Endometrial microvascular endothelial cells (primary cell): Measurements from ENCODE around the gene OR51B5. TPM values are rescaled to one million over a fixed set of nuclear protein-coding genes. Genes with fewer than 3 reads are reported as not detected.
"Not testable (repeated sequence)": the region's sequence is repeated elsewhere in the genome, so short reads cannot be mapped to it uniquely, and the experiment has no call there.

ENCODE experiments used
- in situ Hi-C: cut with HindIII; loops from 2 replicates; pipeline ENCODE4 v1.10.0; 2017; ENCODE audit warnings: low sequenced_read_pairs, low pct_unique_long_range_greater_than_20kb; ENCODE audit errors: inconsistent ontology term
- total RNA-seq: library from RNA; depleted of rRNA; stranded (reverse); fragments of >200 nt; gene quantifications from one replicate; pipeline ENCODE4 v1.2.3, GENCODE V29; 2015; ENCODE audit errors: inconsistent ontology term

The OR51B5 gene
- total RNA-seq = not detected

GRCh38 chr11:5343474-5344335 is at the start of gene OR51B5:
Gene OR51B5 (minus strand): TSS chr11:5343524. CDS start chr11:5343524, 0 bp downstream.
- in situ Hi-C loops = no loop called here

GRCh38 chr11:5390210-5390609 is 46.9 kb upstream of the OR51B5 start:
- in situ Hi-C loops = no loop called here

- in situ Hi-C loops = no loop called here
These were observed 41.0 kb upstream of the OR51B5 start for GRCh38 chr11:5384335-5384734.

GRCh38 chr11:5383576-5383975 is 40.3 kb upstream of the OR51B5 start, which contains the start of gene OR51M1:
Gene OR51M1 (plus strand): TSS chr11:5383812. CDS start chr11:5389399, 5,587 bp downstream.
- in situ Hi-C loops = no loop called here

GRCh38 chr11:5380740-5381342 is 37.5 kb upstream of the OR51B5 start:
- in situ Hi-C loops = no loop called here

GRCh38 chr11:5369789-5370188 is 26.5 kb upstream of the OR51B5 start:
- in situ Hi-C loops = no loop called here

GRCh38 chr11:5368502-5369043 is 25.2 kb upstream of the OR51B5 start:
- in situ Hi-C loops = no loop called here

- in situ Hi-C loops = no loop called here
These were observed 24.2 kb upstream of the OR51B5 start for GRCh38 chr11:5367448-5368074.

GRCh38 chr11:5366856-5367255 is 23.5 kb upstream of the OR51B5 start:
- in situ Hi-C loops = no loop called here

GRCh38 chr11:5366365-5366764 is 23.0 kb upstream of the OR51B5 start:
- in situ Hi-C loops = not testable (repeated sequence)

GRCh38 chr11:5364214-5364613 is 20.9 kb upstream of the OR51B5 start:
- in situ Hi-C loops = no loop called here

GRCh38 chr11:5363679-5364078 is 20.4 kb upstream of the OR51B5 start:
- in situ Hi-C loops = no loop called here

- in situ Hi-C loops = no loop called here
These were observed 18.8 kb upstream of the OR51B5 start for GRCh38 chr11:5362017-5362625.

- in situ Hi-C loops = not testable (repeated sequence)
These were observed 12.7 kb upstream of the OR51B5 start for GRCh38 chr11:5356031-5356430.

GRCh38 chr11:5351208-5351607 is 7.9 kb upstream of the OR51B5 start, which contains the start of gene OR51B6:
Gene OR51B6 (plus strand): TSS chr11:5351508. CDS start chr11:5351508, 0 bp downstream.
- in situ Hi-C loops = no loop called here

- in situ Hi-C loops = no loop called here
These were observed 6.2 kb upstream of the OR51B5 start for GRCh38 chr11:5349550-5349949.

GRCh38 chr11:5348551-5349194 is 5.3 kb upstream of the OR51B5 start:
- in situ Hi-C loops = no loop called here

- in situ Hi-C loops = no loop called here
These were observed 2.5 kb upstream of the OR51B5 start for GRCh38 chr11:5345831-5346230.
